Large intestine (tissue), 3 donors: Measurements from ENCODE around the gene IMPDH1. TPM values are rescaled to one million over a fixed set of nuclear protein-coding genes. Genes with fewer than 3 reads are reported as not detected.
A peak's percentile ranks its signal among the peaks of the same experiment; 100 is the strongest.

ENCODE experiments used
- DNase-seq, 2 donors: peaks; one replicate each; pipeline versions ENCODE4 v3.0.0 to v3.0.0-alpha.2; 2013
- H3K27ac ChIP-seq: one replicate; pipeline ENCODE4 v1.5.1; 2013; ENCODE audit warnings: low read length
- H3K27me3 ChIP-seq: 2 replicates; pipeline ENCODE4 v1.6.1; 2013; ENCODE audit warnings: low read length; ENCODE audit not compliant: control insufficient read depth, insufficient read depth
- H3K36me3 ChIP-seq: 2 replicates; pipeline ENCODE4 v1.6.1; 2013; ENCODE audit warnings: low read length; ENCODE audit not compliant: control insufficient read depth, insufficient read depth
- H3K4me1 ChIP-seq: one replicate; pipeline ENCODE4 v1.6.1; 2013; ENCODE audit warnings: low read length; ENCODE audit not compliant: control insufficient read depth, insufficient read depth
- H3K4me3 ChIP-seq: one replicate; pipeline ENCODE4 v1.5.1; 2013; ENCODE audit warnings: low read length
- H3K9me3 ChIP-seq: one replicate; pipeline ENCODE4 v1.6.1; 2013; ENCODE audit warnings: mild to moderate bottlenecking, low read depth, low read length, moderate library complexity; ENCODE audit not compliant: control insufficient read depth
- WGBS: methylation state at CpG from one replicate; pipeline ENCODE4 v1.1.5; 2013; ENCODE audit warnings: low lambda C conversion rate; ENCODE audit not compliant: insufficient coverage; 5-methylcytosine and 5-hydroxymethylcytosine counted together
- polyA plus RNA-seq: library from polyadenylated mRNA; unstranded; fragments of 120-200 nt; gene quantifications from one replicate; pipeline ENCODE4 v1.2.1, GENCODE V29; 2013

Gene IMPDH1
- polyA plus RNA-seq, 1 donor = 15.4 TPM

- Histone ChIP-seq H3K36me3 (no peaks in the 10 kb centered on the region), H3K4me3 (no peak overlapping the region), H3K27me3 (peaks cover 71% of the 10 kb centered on the region), H3K4me1 (peaks cover 6% of the 10 kb centered on the region), H3K27ac (no peak overlapping the region), H3K9me3 (no peaks in the 10 kb centered on the region)
- no CpG with 5 or more reads among the region's 9 CpGs for WGBS
- DNase-seq = no peak
These were observed 49.5 kb downstream of the IMPDH1 start for GRCh38 chr7:128360359-128360678.

GRCh38 chr7:128359939-128360338, 49.8 kb downstream of the IMPDH1 start:
- H3K4me1 ChIP-seq = peaks cover 6% of the 10 kb centered on the region
- H3K4me3 ChIP-seq = no peak overlapping the region
- no peak overlapping the region for H3K27ac ChIP-seq
- DNase-seq = no peak
- no peaks in the 10 kb centered on the region for H3K9me3 ChIP-seq
- H3K27me3 ChIP-seq = peaks cover 69% of the 10 kb centered on the region
- no peaks in the 10 kb centered on the region for H3K36me3 ChIP-seq
- whole genome bisulfite sequencing = no CpG with 5 or more reads among the region's 4 CpGs

- Histone ChIP-seq H3K36me3 (no peaks in the 10 kb centered on the region), H3K4me3 (no peak overlapping the region), H3K9me3 (no peaks in the 10 kb centered on the region), H3K4me1 (peaks cover 6% of the 10 kb centered on the region), H3K27ac (no peak overlapping the region), H3K27me3 (peaks cover 72% of the 10 kb centered on the region)
- no CpG with 5 or more reads among the region's 12 CpGs for WGBS
- no peak for DNase-seq
These were observed 50.4 kb downstream of the IMPDH1 start for GRCh38 chr7:128359336-128359735.

- Histone ChIP-seq H3K4me1 (peaks cover 6% of the 10 kb centered on the region), H3K27ac (no peak overlapping the region), H3K27me3 (peaks cover 73% of the 10 kb centered on the region), H3K4me3 (no peak overlapping the region), H3K36me3 (no peaks in the 10 kb centered on the region), H3K9me3 (no peaks in the 10 kb centered on the region)
- no peak for DNase-seq
- no CpG with 5 or more reads among the region's 1 CpG for WGBS
These were observed 51.5 kb downstream of the IMPDH1 start for GRCh38 chr7:128358233-128358632.

- Histone ChIP-seq H3K9me3 (peaks cover 3% of the 10 kb centered on the region), H3K27ac (no peak overlapping the region), H3K4me3 (no peak overlapping the region), H3K27me3 (peaks cover 73% of the 10 kb centered on the region), H3K36me3 (no peaks in the 10 kb centered on the region), H3K4me1 (peaks cover 8% of the 10 kb centered on the region)
- WGBS = no CpG with 5 or more reads among the region's 6 CpGs
- DNase-seq = no peak
These were observed 52.6 kb downstream of the IMPDH1 start for GRCh38 chr7:128357217-128357613.

- WGBS = no CpG with 5 or more reads among the region's 2 CpGs
- Histone ChIP-seq H3K36me3 (no peaks in the 10 kb centered on the region), H3K4me1 (peaks cover 8% of the 10 kb centered on the region), H3K4me3 (no peak overlapping the region), H3K27ac (no peak overlapping the region), H3K9me3 (peaks cover 6% of the 10 kb centered on the region), H3K27me3 (peaks cover 69% of the 10 kb centered on the region)
- DNase-seq = no peak
These were observed 53.1 kb downstream of the IMPDH1 start for GRCh38 chr7:128356546-128357216.

- Histone ChIP-seq H3K27me3 (peaks cover 73% of the 10 kb centered on the region), H3K36me3 (no peaks in the 10 kb centered on the region), H3K4me1 (peaks cover 3% of the 10 kb centered on the region), H3K9me3 (peaks cover 12% of the 10 kb centered on the region), H3K27ac (no peak overlapping the region), H3K4me3 (no peak overlapping the region)
- no CpG with 5 or more reads among the region's 1 CpG for WGBS
- DNase-seq = no peak
These were observed 56.2 kb downstream of the IMPDH1 start for GRCh38 chr7:128353610-128354009.

GRCh38 chr7:128353189-128353588, 56.6 kb downstream of the IMPDH1 start:
- DNase-seq = no peak
- H3K9me3 ChIP-seq = peaks cover 12% of the 10 kb centered on the region
- H3K4me1 ChIP-seq = peaks cover 3% of the 10 kb centered on the region
- H3K4me3 ChIP-seq = no peak overlapping the region
- H3K36me3 ChIP-seq = no peaks in the 10 kb centered on the region
- peaks cover 75% of the 10 kb centered on the region for H3K27me3 ChIP-seq
- WGBS = no CpG with 5 or more reads among the region's 3 CpGs
- no peak overlapping the region for H3K27ac ChIP-seq

GRCh38 chr7:128352636-128353035, 57.1 kb downstream of the IMPDH1 start:
- peaks cover 78% of the 10 kb centered on the region for H3K27me3 ChIP-seq
- H3K9me3 ChIP-seq = peaks cover 12% of the 10 kb centered on the region
- H3K4me1 ChIP-seq = peaks cover 3% of the 10 kb centered on the region
- no peaks in the 10 kb centered on the region for H3K36me3 ChIP-seq
- H3K27ac ChIP-seq = no peak overlapping the region
- no peak for DNase-seq
- 0% methylated on average over 1 of the region's 8 CpGs for WGBS
- H3K4me3 ChIP-seq = no peak overlapping the region

- peaks cover 3% of the 10 kb centered on the region for H3K4me1 ChIP-seq
- H3K36me3 ChIP-seq = no peaks in the 10 kb centered on the region
- no peak overlapping the region for H3K4me3 ChIP-seq
- no CpG with 5 or more reads among the region's 34 CpGs for WGBS
- no peak overlapping the region for H3K27ac ChIP-seq
- peaks cover 79% of the 10 kb centered on the region for H3K27me3 ChIP-seq
- peaks cover 12% of the 10 kb centered on the region for H3K9me3 ChIP-seq
- DNase-seq = peak in 1 of 2 donors; percentile 43
These were observed 57.6 kb downstream of the IMPDH1 start for GRCh38 chr7:128352153-128352537.
